PC-9 (cell line): ENCODE results near the gene MBP. TPM values are rescaled to one million over a fixed set of nuclear protein-coding genes. Genes with fewer than 3 reads are reported as not detected.

Source experiments
- BruUV-seq: library from RNA; stranded (reverse); fragments of 400-500 nt; replicated peaks from 2 replicates; lab custom pipeline; 2021; lab: Mats Ljungman, UMichigan
- CTCF ChIA-PET: fragments of 300-600 bp; sonication (Branson Sonifier 250); formaldehyde crosslinking; loops from one replicate; lab custom pipeline; 2022; ENCODE audit warnings: antibody characterized with exemption; lab: Charles Lee
- POLR2A ChIA-PET: fragments of 300-600 bp; sonication (Branson Sonifier 250); formaldehyde crosslinking; loops from one replicate; lab custom pipeline; 2022; ENCODE audit warnings: antibody characterized with exemption; ENCODE audit not compliant: unreplicated experiment; lab: Charles Lee
- DNase-seq, 2 experiments: peaks; one replicate each; pipeline versions ENCODE4 v3.0.0 to v3.0.0-alpha.2; 2015 to 2022; ENCODE audit warnings: mixed read lengths in 1 of 2
- H2AFZ ChIP-seq: fragments of 200-600 bp; sonication (generic); 2 replicates; pipeline ENCODE4 v1.8.1; 2017; ENCODE audit warnings: antibody characterized with exemption
- H3F3A ChIP-seq: fragments of 200-600 bp; sonication (generic); 2 replicates; pipeline ENCODE4 v1.8.1; 2017; ENCODE audit warnings: antibody characterized with exemption, mild to moderate bottlenecking, low read depth; ENCODE audit not compliant: insufficient read depth
- H3K27ac ChIP-seq: fragments of 200-600 bp; sonication (generic); 2 replicates; pipeline ENCODE4 v1.6.1; 2016; ENCODE audit warnings: mixed run types
- H3K27me3 ChIP-seq: fragments of 200-600 bp; sonication (generic); 2 replicates; pipeline ENCODE4 v1.6.1; 2016; ENCODE audit warnings: low read depth, mixed run types; ENCODE audit not compliant: insufficient read depth
- H3K36me3 ChIP-seq: fragments of 200-600 bp; sonication (generic); 2 replicates; pipeline ENCODE4 v1.6.1; 2016; ENCODE audit warnings: low read depth, mixed run types
- H3K4me1 ChIP-seq: fragments of 200-600 bp; sonication (generic); replicated peaks from 2 replicates; pipeline ENCODE4 v1.6.1; 2016; ENCODE audit warnings: mixed run types; ENCODE audit not compliant: insufficient read depth
- H3K4me2 ChIP-seq: fragments of 200-600 bp; sonication (generic); 2 replicates; pipeline ENCODE4 v1.6.1; 2017; ENCODE audit warnings: mixed run types
- H3K4me3 ChIP-seq: fragments of 200-600 bp; sonication (generic); 2 replicates; pipeline ENCODE4 v1.6.1; 2016; ENCODE audit warnings: mixed run types
- H3K79me2 ChIP-seq: fragments of 200-600 bp; sonication (generic); 2 replicates; pipeline ENCODE4 v1.6.1; 2017; ENCODE audit warnings: low read depth, mixed run types
- H3K9me2 ChIP-seq: fragments of 200-600 bp; sonication (generic); 2 replicates; pipeline ENCODE4 v1.8.1; 2017; ENCODE audit warnings: mild to moderate bottlenecking; ENCODE audit not compliant: insufficient read depth
- H3K9me3 ChIP-seq: fragments of 200-600 bp; sonication (generic); 2 replicates; pipeline ENCODE4 v1.8.1; 2016; ENCODE audit warnings: low read depth; ENCODE audit not compliant: insufficient read depth
- H4K20me1 ChIP-seq: fragments of 200-600 bp; sonication (generic); 2 replicates; pipeline ENCODE4 v1.8.1; 2017; ENCODE audit not compliant: insufficient read depth
- CTCF ChIP-seq: fragments of 200-600 bp; sonication (generic); conservative IDR thresholded peaks from 2 replicates; pipeline ENCODE4 v1.6.1; 2017; ENCODE audit warnings: mixed run types, antibody characterized with exemption, mild to moderate bottlenecking, moderate library complexity
- EZH2 ChIP-seq: fragments of 200-600 bp; sonication (generic); IDR thresholded peaks from 2 replicates; pipeline ENCODE4 v1.8.0; 2017; ENCODE audit warnings: antibody characterized with exemption, low read depth
- intact Hi-C: fragments of 100-400 bp; cut with micrococcal nuclease; formaldehyde crosslinking; loops from one replicate; pipeline ENCODE4 v1.10.0; 2022; ENCODE audit not compliant: unreplicated experiment
- total RNA-seq: library from RNA; stranded (reverse); gene quantifications from 2 replicates; pipeline ENCODE4 v1.2.3, GENCODE V29; 2021

MBP gene
- total RNA-seq, 1 experiment from 2014 or later = 37.9 TPM

GRCh38 chr18:77115192-77115953, 17.2 kb downstream of the MBP start:
- H3K27me3 ChIP-seq = no peaks in the 10 kb centered on the region
- CTCF ChIA-PET = no interaction called here
- no peak overlapping the region for H3K27ac ChIP-seq
- TF ChIP-seq CTCF (no peak), EZH2 (no peak)
- H3F3A ChIP-seq = no peaks in the 10 kb centered on the region; the same call in 1 of the 2 replicates
- BruUV-seq = no TSS peak
- DNase-seq = no peak
- intact Hi-C loops = no loop called here
- POLR2A ChIA-PET = no interaction called here
- H3K4me2 ChIP-seq = no peak overlapping the region
- H3K36me3 ChIP-seq = peaks cover 25% of the 10 kb centered on the region
- no peak overlapping the region for H3K4me3 ChIP-seq
- H2AFZ ChIP-seq = no peak overlapping the region
- no peaks in the 10 kb centered on the region for H3K9me2 ChIP-seq
- H3K4me1 ChIP-seq = no peaks in the 10 kb centered on the region
- H3K79me2 ChIP-seq = peaks cover 67% of the 10 kb centered on the region
- no peaks in the 10 kb centered on the region for H3K9me3 ChIP-seq
- H4K20me1 ChIP-seq = peaks cover 31% of the 10 kb centered on the region

- no TSS peak for BruUV-seq
- peak in 1 of 2 experiments; percentile 41 for DNase-seq
- POLR2A ChIA-PET = no interaction called here
Measured at GRCh38 chr18:77114415-77115191, 18.0 kb downstream of the MBP start.

DNA sequence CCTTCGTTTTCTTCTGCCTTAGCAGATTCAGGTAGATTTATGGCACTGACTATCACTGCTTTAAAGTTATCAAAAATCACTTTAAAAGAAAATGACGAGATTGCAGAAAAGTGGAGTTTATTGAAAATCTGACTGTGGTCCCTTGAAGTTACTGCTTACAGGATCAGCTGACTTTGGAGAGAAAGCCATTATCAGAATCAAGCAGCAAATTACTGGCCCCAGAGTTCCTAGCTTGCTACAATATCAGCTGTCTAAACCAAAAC, 18.5 kb downstream of the MBP start:
- Histone ChIP-seq H4K20me1 (peaks cover 21% of the 10 kb centered on the region), H3K79me2 (peaks cover 65% of the 10 kb centered on the region), H3K9me3 (no peaks in the 10 kb centered on the region), H2AFZ (no peak overlapping the region), H3K4me3 (no peak overlapping the region), H3K4me1 (no peaks in the 10 kb centered on the region), H3K4me2 (no peak overlapping the region), H3K27ac (no peak overlapping the region), H3K36me3 (peaks cover 28% of the 10 kb centered on the region), H3K27me3 (no peaks in the 10 kb centered on the region), H3K9me2 (no peaks in the 10 kb centered on the region), H3F3A (peaks cover 4% of the 10 kb centered on the region; the same call in 1 of the 2 replicates)
- DNase-seq = no peak
- TF ChIP-seq CTCF = no peak
- intact Hi-C loops = no loop called here
- CTCF ChIA-PET = no interaction called here
- POLR2A ChIA-PET = no interaction called here
- BruUV-seq = no TSS peak

More at GRCh38 chr18:77114415-77115191, 18.0 kb downstream of the MBP start:
- Histone ChIP-seq H3K9me3 (no peaks in the 10 kb centered on the region), H3K4me3 (no peak overlapping the region), H3K4me1 (no peaks in the 10 kb centered on the region), H3K9me2 (no peaks in the 10 kb centered on the region), H3K36me3 (peaks cover 24% of the 10 kb centered on the region), H3K27ac (no peak overlapping the region), H3K79me2 (peaks cover 65% of the 10 kb centered on the region), H2AFZ (no peak overlapping the region), H3F3A (no peaks in the 10 kb centered on the region; the same call in 1 of the 2 replicates), H3K4me2 (no peak overlapping the region), H4K20me1 (peaks cover 25% of the 10 kb centered on the region), H3K27me3 (no peaks in the 10 kb centered on the region)
- CTCF ChIA-PET = no interaction called here
- TF ChIP-seq EZH2 (no peak), CTCF (no peak)
- intact Hi-C loops = no loop called here
